ENCODE data around the gene CHMP2A.

GRCh38 chr19:58548859-58549663 is 5.8 kb downstream of the CHMP2A start:
- TF ChIP-seq CTCF (conservative IDR thresholded peaks at IDR 0.05; ENCODE audit: low read length) (no peak), EZH2phosphoT487 (IDR thresholded peaks at IDR 0.05; ENCODE audit: borderline replicate concordance) (no peak)

All from Loucy (cell line).